Measurements from ENCODE around the gene ARMC9.

- no peak for TF ChIP-seq POLR2AphosphoS5 (IDR thresholded peaks at IDR 0.05)
- TF ChIP-seq CTCF (IDR thresholded peaks at IDR 0.05): no peak
- TF ChIP-seq EP300 (IDR thresholded peaks at IDR 0.05; ENCODE audit: low read depth): no peak
These were observed 94.7 kb downstream of the ARMC9 start for GRCh38 chr2:231293163-231293562.
